Smooth muscle cell (in vitro differentiated cells): ENCODE data around the gene HNRNPL. TPM values are rescaled to one million over a fixed set of nuclear protein-coding genes. Genes with fewer than 3 reads are reported as not detected.
"Not testable (repeated sequence)": the region's sequence is repeated elsewhere in the genome, so short reads cannot be mapped to it uniquely, and the experiment has no call there.

Experiments used
- DNase-seq: peaks from one replicate; lab custom pipeline; 2025; ENCODE audit not compliant: unreplicated experiment; lab: John Stamatoyannopoulos, UW
- H2AFZ ChIP-seq: fragments of 200-600 bp; sonication (generic); 2 replicates; pipeline ENCODE4 v1.6.0; 2016; ENCODE audit warnings: antibody characterized with exemption, low read depth, mild to moderate bottlenecking
- H3F3A ChIP-seq: fragments of 200-600 bp; sonication (generic); 2 replicates; pipeline ENCODE4 v1.6.0; 2017; ENCODE audit warnings: antibody characterized with exemption, low read depth
- H3K27ac ChIP-seq: fragments of 200-600 bp; sonication (generic); 2 replicates; pipeline ENCODE4 v1.5.1; 2016; ENCODE audit warnings: low read depth, mild to moderate bottlenecking
- H3K27me3 ChIP-seq: fragments of 200-600 bp; sonication (generic); 2 replicates; pipeline ENCODE4 v1.6.1; 2016; ENCODE audit warnings: low read depth, mild to moderate bottlenecking
- H3K36me3 ChIP-seq: fragments of 200-600 bp; sonication (generic); 2 replicates; pipeline ENCODE4 v1.5.1; 2016; ENCODE audit warnings: low read depth
- H3K4me1 ChIP-seq: fragments of 200-600 bp; sonication (generic); 2 replicates; pipeline ENCODE4 v1.5.1; 2016; ENCODE audit warnings: low read depth
- H3K4me2 ChIP-seq: fragments of 200-600 bp; sonication (generic); 2 replicates; pipeline ENCODE4 v1.6.0; 2016; ENCODE audit warnings: mild to moderate bottlenecking
- H3K4me3 ChIP-seq: fragments of 200-600 bp; sonication (generic); 2 replicates; pipeline ENCODE4 v1.5.1; 2016; ENCODE audit warnings: mild to moderate bottlenecking
- H3K79me2 ChIP-seq: fragments of 200-600 bp; sonication (generic); 2 replicates; pipeline ENCODE4 v1.6.0; 2016; ENCODE audit warnings: low read depth, mild to moderate bottlenecking
- H3K9ac ChIP-seq: fragments of 200-600 bp; sonication (generic); 2 replicates; pipeline ENCODE4 v1.6.0; 2016; ENCODE audit warnings: low read depth
- H3K9me3 ChIP-seq: fragments of 200-600 bp; sonication (generic); replicated peaks from 2 replicates; pipeline ENCODE4 v1.5.1; 2016; ENCODE audit warnings: low read depth
- H4K20me1 ChIP-seq: fragments of 200-600 bp; sonication (generic); 2 replicates; pipeline ENCODE4 v1.6.0; 2016; ENCODE audit warnings: low read depth
- WGBS: methylation state at CpG from one replicate; pipeline ENCODE4 v1.1.7; 2016; ENCODE audit warnings: low lambda C conversion rate; 5-methylcytosine and 5-hydroxymethylcytosine counted together
- polyA plus RNA-seq: library from polyadenylated mRNA; unstranded; fragments of >200 nt; fragmentation: Nextera tagmentation; extraction: Ambion mirVana; gene quantifications from 2 replicates; pipeline ENCODE4 v1.2.1, GENCODE V29; 2016
- total RNA-seq: library from RNA; depleted of rRNA; stranded (reverse); fragments of >200 nt; gene quantifications from 2 replicates; pipeline ENCODE4 v1.2.3, GENCODE V29; 2014
- TF ChIP-seq, protein P1 (sequence below): fragments of 200-600 bp; sonication (generic); IDR thresholded peaks from 2 replicates; pipeline ENCODE4 v1.5.1; 2017; ENCODE audit warnings: borderline replicate concordance, mild to moderate bottlenecking, antibody characterized with exemption; ENCODE audit not compliant: insufficient read depth, poor library complexity, severe bottlenecking

Gene HNRNPL
- total and polyA plus RNA-seq, 2 experiments from 2014 or later = 158 to 174 TPM

DNA sequence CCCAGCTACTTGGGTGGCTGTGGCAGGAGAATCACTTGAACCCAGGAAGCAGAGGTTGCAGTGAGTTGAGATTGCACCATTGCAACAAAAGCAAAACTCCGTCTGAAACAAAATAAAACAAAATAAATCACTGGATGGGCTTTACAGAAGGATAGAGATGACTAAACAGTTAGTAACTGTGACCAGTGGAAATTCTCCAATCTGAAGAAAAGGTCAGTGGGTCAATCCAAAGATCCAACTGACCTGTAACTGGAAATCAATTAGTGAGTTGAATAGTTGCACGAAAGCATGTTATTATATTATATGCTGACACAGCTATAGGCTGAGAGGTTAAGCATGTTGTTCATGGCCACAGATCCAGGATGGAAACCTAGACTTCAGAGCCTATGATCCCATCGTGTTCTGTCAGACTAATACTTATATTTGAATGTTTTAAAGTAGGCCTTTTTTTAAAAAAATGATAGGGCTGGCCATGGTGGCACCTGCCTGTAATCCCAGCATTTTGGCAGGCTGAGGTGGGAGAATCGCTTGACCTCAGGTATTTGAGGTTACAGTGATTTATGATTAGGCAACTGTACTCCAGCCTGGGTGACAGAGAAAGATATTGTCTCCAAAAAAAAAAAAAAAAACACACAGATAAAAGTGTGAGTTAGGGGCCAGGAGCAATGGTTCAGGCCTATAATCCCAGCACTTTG is 19.6 kb downstream of the HNRNPL start:
- H3K36me3 ChIP-seq = no peaks in the 10 kb centered on the region
- H3K4me3 ChIP-seq = no peak overlapping the region
- no peak overlapping the region for H2AFZ ChIP-seq
- DNase-seq = no peak
- peak overlapping the region; percentile 85 for H3K4me2 ChIP-seq
- H3K9me3 ChIP-seq = no peaks in the 10 kb centered on the region
- TF ChIP-seq, protein P1, sequence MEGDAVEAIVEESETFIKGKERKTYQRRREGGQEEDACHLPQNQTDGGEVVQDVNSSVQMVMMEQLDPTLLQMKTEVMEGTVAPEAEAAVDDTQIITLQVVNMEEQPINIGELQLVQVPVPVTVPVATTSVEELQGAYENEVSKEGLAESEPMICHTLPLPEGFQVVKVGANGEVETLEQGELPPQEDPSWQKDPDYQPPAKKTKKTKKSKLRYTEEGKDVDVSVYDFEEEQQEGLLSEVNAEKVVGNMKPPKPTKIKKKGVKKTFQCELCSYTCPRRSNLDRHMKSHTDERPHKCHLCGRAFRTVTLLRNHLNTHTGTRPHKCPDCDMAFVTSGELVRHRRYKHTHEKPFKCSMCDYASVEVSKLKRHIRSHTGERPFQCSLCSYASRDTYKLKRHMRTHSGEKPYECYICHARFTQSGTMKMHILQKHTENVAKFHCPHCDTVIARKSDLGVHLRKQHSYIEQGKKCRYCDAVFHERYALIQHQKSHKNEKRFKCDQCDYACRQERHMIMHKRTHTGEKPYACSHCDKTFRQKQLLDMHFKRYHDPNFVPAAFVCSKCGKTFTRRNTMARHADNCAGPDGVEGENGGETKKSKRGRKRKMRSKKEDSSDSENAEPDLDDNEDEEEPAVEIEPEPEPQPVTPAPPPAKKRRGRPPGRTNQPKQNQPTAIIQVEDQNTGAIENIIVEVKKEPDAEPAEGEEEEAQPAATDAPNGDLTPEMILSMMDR = no peak
- H3F3A ChIP-seq = peaks cover 10% of the 10 kb centered on the region
- H3K27ac ChIP-seq = peak overlapping the region; percentile 99
- H4K20me1 ChIP-seq = no peaks in the 10 kb centered on the region
- H3K9ac ChIP-seq = no peak overlapping the region
- peaks cover 11% of the 10 kb centered on the region for H3K79me2 ChIP-seq
- no peaks in the 10 kb centered on the region for H3K27me3 ChIP-seq
- 77% methylated on average over 4 of the region's 4 CpGs for WGBS
- H3K4me1 ChIP-seq = no peaks in the 10 kb centered on the region

DNA sequence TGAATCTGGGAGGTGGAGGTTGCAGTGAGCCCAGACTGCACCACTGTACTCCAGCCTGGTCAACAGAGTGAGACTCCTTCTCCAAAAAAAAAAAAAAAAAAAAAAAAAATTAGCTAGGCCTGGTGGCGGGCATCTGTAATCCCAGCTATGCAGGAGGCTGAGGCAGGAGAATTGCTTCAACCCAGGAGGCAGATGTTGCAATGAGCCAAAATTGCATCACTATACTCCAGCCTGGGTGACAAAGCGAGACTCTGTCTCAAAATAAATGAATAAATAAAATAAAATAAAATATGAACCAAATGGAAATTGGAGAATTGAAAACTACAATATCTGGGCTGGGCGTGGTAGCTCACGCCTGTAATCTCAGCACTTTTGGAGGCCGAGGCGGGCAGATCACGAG is 20.6 kb downstream of the HNRNPL start:
- 90% methylated on average over 7 of the region's 7 CpGs for WGBS
- not testable (repeated sequence) for H3K4me2 ChIP-seq, H3K4me1 ChIP-seq, H3K9ac ChIP-seq, H2AFZ ChIP-seq, H3K27me3 ChIP-seq, H3K4me3 ChIP-seq, H3K36me3 ChIP-seq, H3K27ac ChIP-seq, H4K20me1 ChIP-seq, H3K9me3 ChIP-seq, DNase-seq, H3F3A ChIP-seq
- peaks cover 11% of the 10 kb centered on the region for H3K79me2 ChIP-seq

DNA sequence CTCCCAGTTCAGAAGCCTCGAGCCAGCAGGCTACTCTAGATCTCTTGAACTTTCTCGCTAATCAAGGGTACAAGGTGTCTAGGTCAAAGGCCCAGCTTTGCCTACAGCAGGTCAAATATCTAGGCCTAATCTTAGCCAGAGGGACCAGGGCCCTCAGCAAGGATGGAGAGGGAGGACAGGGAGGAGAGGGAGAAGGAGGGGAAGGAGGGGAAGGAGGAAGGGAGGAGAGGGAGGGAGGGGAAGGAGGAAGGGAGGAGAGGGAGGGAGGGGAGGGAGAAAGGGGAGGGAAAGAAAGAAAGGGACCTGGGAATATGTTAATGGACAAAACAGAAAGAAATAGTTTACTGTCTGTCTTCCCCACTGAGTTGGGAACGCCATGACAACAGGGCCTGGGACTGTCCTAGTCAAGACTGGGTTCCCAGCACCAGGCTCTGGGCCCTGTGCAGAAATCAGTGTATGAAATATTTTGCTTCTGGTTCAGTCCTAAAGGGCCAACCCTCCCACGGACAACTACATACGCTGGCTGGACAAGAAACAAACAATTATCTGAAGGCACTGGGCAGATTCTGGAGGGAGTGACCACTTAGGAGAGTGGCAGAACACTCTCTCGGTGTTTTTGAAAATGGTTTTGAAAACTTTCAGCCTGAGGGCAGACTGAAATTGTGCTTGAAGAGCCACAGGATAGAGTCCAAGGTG is 22.8 kb downstream of the HNRNPL start:
- no peak for DNase-seq
- no peak overlapping the region for H3K27ac ChIP-seq
- H3F3A ChIP-seq = no peaks in the 10 kb centered on the region
- WGBS = 76% methylated on average over 6 of the region's 6 CpGs
- no peak overlapping the region for H2AFZ ChIP-seq
- H3K36me3 ChIP-seq = no peaks in the 10 kb centered on the region
- H3K27me3 ChIP-seq = no peaks in the 10 kb centered on the region
- no peaks in the 10 kb centered on the region for H3K9me3 ChIP-seq
- no peaks in the 10 kb centered on the region for H4K20me1 ChIP-seq
- H3K4me3 ChIP-seq = no peak overlapping the region
- no peak overlapping the region for H3K4me2 ChIP-seq
- TF ChIP-seq, protein P1 = no peak
- H3K79me2 ChIP-seq = peaks cover 11% of the 10 kb centered on the region
- H3K9ac ChIP-seq = no peak overlapping the region
- no peaks in the 10 kb centered on the region for H3K4me1 ChIP-seq

DNA sequence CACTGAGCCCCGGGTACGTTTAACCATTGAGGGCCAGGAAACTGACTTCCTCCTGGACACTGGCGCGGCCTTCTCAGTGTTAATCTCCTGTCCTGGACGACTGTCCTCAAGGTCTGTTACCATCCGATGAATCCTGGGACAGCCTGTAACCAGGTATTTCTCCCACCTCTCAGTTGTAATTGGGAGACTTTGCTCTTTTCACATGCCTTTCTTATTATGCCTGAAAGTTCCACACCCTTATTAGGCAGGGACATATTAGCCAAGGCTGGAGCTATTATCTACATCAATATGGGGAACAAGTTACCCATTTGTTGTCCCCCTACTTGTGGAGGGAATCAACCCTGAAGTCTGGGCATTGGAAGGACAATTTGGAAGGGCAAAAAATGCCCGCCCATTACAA is 23.9 kb downstream of the HNRNPL start:
- not testable (repeated sequence) for H3K36me3 ChIP-seq, H3K27me3 ChIP-seq, H3F3A ChIP-seq, H3K9me3 ChIP-seq, H2AFZ ChIP-seq, H3K27ac ChIP-seq, DNase-seq, H3K4me1 ChIP-seq, H3K9ac ChIP-seq, H4K20me1 ChIP-seq, H3K4me3 ChIP-seq, H3K4me2 ChIP-seq
- 90% methylated on average over 7 of the region's 7 CpGs for WGBS
- peaks cover 11% of the 10 kb centered on the region for H3K79me2 ChIP-seq

DNA sequence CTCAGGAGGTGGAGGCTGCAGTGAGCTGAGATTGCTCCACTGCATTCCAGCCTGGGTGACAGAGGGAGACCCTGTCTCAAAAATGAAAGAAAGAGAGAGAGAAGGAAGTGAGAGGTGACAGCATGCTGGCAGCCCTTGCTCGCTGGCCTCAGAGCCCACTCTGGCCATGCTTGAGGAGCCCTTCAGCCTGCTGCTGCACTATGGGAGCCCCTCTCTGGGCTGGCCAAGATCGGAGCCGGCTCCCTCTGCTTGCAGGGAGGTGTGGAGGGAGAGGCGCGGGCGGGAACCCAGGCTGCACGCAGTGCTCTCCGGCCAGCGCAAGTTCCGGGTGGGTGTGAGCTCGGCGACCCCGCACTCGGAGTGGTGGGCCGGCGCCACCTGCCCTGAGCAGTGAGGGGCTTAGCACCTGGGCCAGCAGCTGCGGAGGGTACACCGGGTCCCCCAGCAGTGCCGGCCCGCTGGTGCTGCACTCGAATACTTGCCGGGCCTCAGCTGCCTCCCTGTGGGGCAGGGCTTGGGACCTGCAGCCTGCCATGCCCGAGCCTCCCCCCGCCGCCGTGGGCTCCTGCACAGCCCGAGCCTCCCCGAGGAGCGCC is 28.5 kb downstream of the HNRNPL start:
- H3K36me3 ChIP-seq, H2AFZ ChIP-seq, H3K27me3 ChIP-seq, H3K4me3 ChIP-seq, H3K9me3 ChIP-seq, H4K20me1 ChIP-seq, H3F3A ChIP-seq, H3K4me2 ChIP-seq, DNase-seq, H3K9ac ChIP-seq, H3K27ac ChIP-seq, H3K79me2 ChIP-seq, H3K4me1 ChIP-seq: not testable (repeated sequence)
- WGBS = 97% methylated on average over 24 of the region's 29 CpGs
